Urinary bladder (tissue), 4 donors: ENCODE results near the gene C1R. TPM values are rescaled to one million over a fixed set of nuclear protein-coding genes. Genes with fewer than 3 reads are reported as not detected.
"Not testable (repeated sequence)": the region's sequence is repeated elsewhere in the genome, so short reads cannot be mapped to it uniquely, and the experiment has no call there.

Experiments used
- DNase-seq: peaks from one replicate; pipeline ENCODE4 v3.0.0-alpha.2; 2015; ENCODE audit errors: extremely low spot score
- H3K27ac ChIP-seq: one replicate; pipeline ENCODE4 v1.5.1; 2013; ENCODE audit warnings: low read depth, mild to moderate bottlenecking, moderate library complexity
- H3K36me3 ChIP-seq: one replicate; pipeline ENCODE4 v1.6.1; 2013; ENCODE audit warnings: mild to moderate bottlenecking, moderate library complexity; ENCODE audit not compliant: insufficient read depth
- H3K4me1 ChIP-seq: one replicate; pipeline ENCODE4 v1.6.1; 2013; ENCODE audit warnings: mild to moderate bottlenecking, moderate library complexity; ENCODE audit not compliant: insufficient read depth
- H3K4me3 ChIP-seq: one replicate; pipeline ENCODE4 v1.5.1; 2013; ENCODE audit warnings: low read depth, low read length
- WGBS: extraction: QIAGEN DNeasy Blood & Tissue Kit; methylation state at CpG from one replicate; pipeline ENCODE4 v1.1.7; 2013; 5-methylcytosine and 5-hydroxymethylcytosine counted together
- polyA plus RNA-seq: library from polyadenylated mRNA; stranded (reverse); fragments of 200-250 nt; gene quantifications from one replicate; pipeline ENCODE4 v1.2.3, GENCODE V29; 2013
- small RNA-seq: library from RNA; depleted of rRNA; stranded (forward); fragments of <200 nt; gene quantifications from one replicate; pipeline ENCODE3, GENCODE V24; 2014
- total RNA-seq: library from RNA; depleted of rRNA; stranded (reverse); fragments of >200 nt; gene quantifications from one replicate; pipeline ENCODE4 v1.2.3, GENCODE V29; 2014
- donor health status: healthy with polysubstance abuse.
- donor health status: healthy.

Gene C1R
- total and polyA plus RNA-seq, 2 donors, result 174 to 1,192 TPM

DNA sequence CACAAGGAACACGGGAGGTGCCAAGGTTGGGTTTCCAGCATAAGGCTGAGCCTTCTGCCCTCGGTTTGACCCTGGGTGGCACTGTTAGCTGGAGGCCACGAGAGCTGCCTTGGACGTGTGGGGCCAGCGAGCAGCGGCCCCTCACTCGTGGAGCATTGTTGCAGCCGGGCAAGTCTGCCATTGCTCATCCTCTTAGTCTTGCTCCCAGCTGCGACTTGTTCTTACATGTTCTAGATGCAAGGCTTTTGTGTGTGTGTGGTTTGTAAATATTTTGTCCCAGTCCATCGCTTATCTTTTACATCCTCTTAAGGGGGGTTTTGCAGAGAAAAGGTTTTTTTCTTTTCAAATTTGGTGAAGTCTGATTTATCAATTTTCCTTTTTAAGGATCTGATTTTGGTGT, 52.8 kb downstream of the C1R start:
- no peaks in the 10 kb centered on the region for H3K4me1 ChIP-seq
- H3K36me3 ChIP-seq, result no peaks in the 10 kb centered on the region
- H3K4me3 ChIP-seq, result no peak overlapping the region
- peak; percentile 4 for DNase-seq
- no peak overlapping the region for H3K27ac ChIP-seq
- 65% methylated on average over 10 of the region's 10 CpGs for WGBS

DNA sequence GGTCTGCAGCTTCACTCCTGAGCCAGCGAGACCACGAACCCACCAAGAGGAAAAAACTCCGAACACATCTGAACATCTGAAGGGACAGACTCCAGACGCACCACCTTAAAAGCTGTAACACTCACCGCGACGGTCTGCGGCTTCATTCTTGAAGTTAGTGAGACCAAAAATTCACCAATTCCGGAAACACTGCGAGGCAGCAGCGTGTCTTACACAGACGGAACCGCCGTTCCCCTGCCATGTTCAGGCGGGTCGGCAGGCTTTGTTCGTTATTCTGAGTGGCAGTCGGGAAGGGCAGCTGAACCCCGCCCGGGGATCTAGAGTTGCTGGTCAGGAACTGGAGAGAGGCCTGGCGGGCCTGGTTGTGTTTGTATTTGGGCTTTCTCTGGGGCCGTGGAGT, 53.7 kb downstream of the C1R start:
- DNase-seq, result no peak
- WGBS, result 93% methylated on average over 22 of the region's 22 CpGs
- H3K27ac ChIP-seq, result no peak overlapping the region
- H3K4me1 ChIP-seq, result no peaks in the 10 kb centered on the region
- no peak overlapping the region for H3K4me3 ChIP-seq
- H3K36me3 ChIP-seq, result no peaks in the 10 kb centered on the region

- DNase-seq, H3K27ac ChIP-seq, H3K4me3 ChIP-seq, H3K36me3 ChIP-seq, H3K4me1 ChIP-seq: not testable (repeated sequence)
- whole genome bisulfite sequencing, result 96% methylated on average over 32 of the region's 32 CpGs
Measured at GRCh38 chr12:7037411-7037810, 54.8 kb downstream of the C1R start.

DNA sequence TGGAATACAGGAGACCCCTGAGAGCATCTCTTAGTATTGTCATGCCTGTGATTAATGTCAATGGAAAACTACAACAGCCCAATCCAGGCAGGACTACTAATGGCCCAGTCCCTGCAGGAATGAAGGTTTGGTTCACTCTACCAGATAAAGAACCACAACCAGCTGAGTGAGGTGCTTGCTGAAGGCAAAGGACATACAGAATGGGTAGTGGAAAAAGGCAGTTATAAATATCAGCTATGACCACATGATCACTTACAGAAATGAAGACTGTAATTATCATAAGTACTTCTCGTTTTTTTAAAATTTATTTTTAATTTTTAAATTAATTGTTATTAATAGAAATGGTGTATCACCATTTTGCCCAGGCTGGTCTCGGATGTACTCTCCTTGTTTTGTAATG, 56.8 kb downstream of the C1R start:
- Histone ChIP-seq H3K4me3 (no peak overlapping the region), H3K36me3 (no peaks in the 10 kb centered on the region), H3K4me1 (no peaks in the 10 kb centered on the region), H3K27ac (no peak overlapping the region)
- DNase-seq, result no peak
- WGBS, result 59% methylated on average over 2 of the region's 2 CpGs

GRCh38 chr12:7034464-7034863, 57.8 kb downstream of the C1R start:
- DNase-seq, result no peak
- WGBS, result 92% methylated on average over 1 of the region's 1 CpG
- Histone ChIP-seq H3K27ac (no peak overlapping the region), H3K36me3 (no peaks in the 10 kb centered on the region), H3K4me1 (no peaks in the 10 kb centered on the region), H3K4me3 (no peak overlapping the region)

DNA sequence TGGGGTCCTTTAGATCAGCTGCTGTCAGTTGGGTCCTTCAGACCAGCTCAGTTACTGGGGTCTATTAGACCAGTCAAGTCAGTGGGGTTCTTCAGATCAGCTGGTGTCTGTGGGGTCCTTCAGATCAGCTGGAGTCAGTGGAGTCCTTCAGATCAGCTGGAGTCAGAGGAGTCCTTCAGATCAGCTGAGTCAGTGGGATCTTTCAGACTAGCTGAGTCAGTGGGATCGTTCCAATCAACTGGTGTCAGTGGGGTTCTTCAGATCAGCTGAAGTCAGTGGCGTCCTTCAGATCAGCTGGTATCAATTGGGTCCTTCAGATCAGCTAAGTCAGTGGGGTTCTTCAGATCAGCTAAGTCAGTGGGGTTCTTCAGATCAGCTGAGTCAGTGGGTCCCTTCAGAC, 59.3 kb downstream of the C1R start:
- no peaks in the 10 kb centered on the region for H3K4me1 ChIP-seq
- no peaks in the 10 kb centered on the region for H3K36me3 ChIP-seq
- no peak overlapping the region for H3K4me3 ChIP-seq
- no peak for DNase-seq
- no peak overlapping the region for H3K27ac ChIP-seq
- WGBS, result 90% methylated on average over 2 of the region's 2 CpGs

DNA sequence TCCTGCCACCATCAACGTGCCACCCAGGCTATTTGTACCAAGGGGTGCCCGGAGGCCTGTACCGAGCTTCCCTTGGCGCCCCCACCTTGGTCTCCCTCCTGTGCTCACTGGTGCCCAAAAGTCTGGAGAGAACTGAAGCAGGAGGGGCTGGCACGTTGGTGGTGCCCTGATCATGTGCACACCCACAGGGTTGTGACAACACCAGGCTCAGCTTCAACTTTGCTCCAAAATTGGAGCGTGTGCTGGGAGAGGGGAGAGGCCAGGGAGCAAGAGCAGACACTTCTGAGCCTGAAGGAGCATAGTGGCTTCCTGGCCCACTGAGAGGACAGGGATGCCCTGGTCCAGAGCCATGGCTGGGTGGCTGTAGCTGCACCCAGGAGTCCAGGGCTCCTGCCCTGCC, 60.9 kb downstream of the C1R start:
- WGBS, result 81% methylated on average over 6 of the region's 6 CpGs
- H3K4me3 ChIP-seq, result no peak overlapping the region

More for the DNA sequence above, 60.9 kb downstream of the C1R start:
- Histone ChIP-seq H3K4me1 (no peaks in the 10 kb centered on the region), H3K27ac (no peak overlapping the region), H3K36me3 (no peaks in the 10 kb centered on the region)
- no peak for DNase-seq

Small RNAs within 50 kb of the gene (small RNA-seq; reads per million reads assigned to genes)
- not detected for gene AC006512.1
- gene RNU6-485P, result not detected

Other genes starting within 250 kb of the C1R start
- gene CDCA3, start 241.2 kb downstream of the C1R start, total RNA-seq, result 12.3 TPM
- gene CDCA3, start 241.2 kb downstream of the C1R start, polyA plus RNA-seq, result 1.0 TPM
- gene USP5, start 240.3 kb downstream of the C1R start, total RNA-seq, result 29.0 TPM
- gene USP5, start 240.3 kb downstream of the C1R start, polyA plus RNA-seq, result 60.1 TPM
- gene TPI1, start 224.9 kb downstream of the C1R start, total RNA-seq, result 331 TPM
- 708 TPM for gene TPI1, start 224.9 kb downstream of the C1R start, polyA plus RNA-seq
- 3.2 TPM for gene SPSB2, start 219.1 kb downstream of the C1R start, total RNA-seq
- 12.3 TPM for gene SPSB2, start 219.1 kb downstream of the C1R start, polyA plus RNA-seq
- 9.2 TPM for gene LRRC23, start 187.6 kb downstream of the C1R start, total RNA-seq
- gene LRRC23, start 187.6 kb downstream of the C1R start, polyA plus RNA-seq, result 9.4 TPM
- 9.7 TPM for gene ENO2, start 177.9 kb downstream of the C1R start, total RNA-seq
- 68.4 TPM for gene ENO2, start 177.9 kb downstream of the C1R start, polyA plus RNA-seq
- 18.2 TPM for gene ATN1, start 164.5 kb downstream of the C1R start, total RNA-seq
- gene ATN1, start 164.5 kb downstream of the C1R start, polyA plus RNA-seq, result 151 TPM
- not detected for gene RNU7-1, start 148.6 kb downstream of the C1R start, total RNA-seq
- not detected for gene RNU7-1, start 148.6 kb downstream of the C1R start, polyA plus RNA-seq
- 182 TPM for gene C12orf57, start 148.4 kb downstream of the C1R start, total RNA-seq
- 566 TPM for gene C12orf57, start 148.4 kb downstream of the C1R start, polyA plus RNA-seq
- gene PTPN6, start 141.1 kb downstream of the C1R start, total RNA-seq, result 6.1 TPM
- 17.2 TPM for gene PTPN6, start 141.1 kb downstream of the C1R start, polyA plus RNA-seq
- 94.9 TPM for gene PHB2, start 121.8 kb downstream of the C1R start, total RNA-seq
- gene PHB2, start 121.8 kb downstream of the C1R start, polyA plus RNA-seq, result 192 TPM
- 25.4 TPM for gene EMG1, start 121.5 kb downstream of the C1R start, total RNA-seq
- 25.9 TPM for gene EMG1, start 121.5 kb downstream of the C1R start, polyA plus RNA-seq
- 20.7 TPM for gene LPCAT3, start 74.0 kb downstream of the C1R start, total RNA-seq
- 48.1 TPM for gene LPCAT3, start 74.0 kb downstream of the C1R start, polyA plus RNA-seq
- 196 TPM for gene C1S, start 31.7 kb downstream of the C1R start, total RNA-seq
- 918 TPM for gene C1S, start 31.7 kb downstream of the C1R start, polyA plus RNA-seq
- gene C1RL, start 16.8 kb upstream of the C1R start, total RNA-seq, result 20.6 TPM
- gene C1RL, start 16.8 kb upstream of the C1R start, polyA plus RNA-seq, result 92.2 TPM
- gene RBP5, start 36.4 kb upstream of the C1R start, total RNA-seq, result 2.6 TPM
- 5.9 TPM for gene RBP5, start 36.4 kb upstream of the C1R start, polyA plus RNA-seq
- 16.7 TPM for gene CLSTN3, start 37.9 kb upstream of the C1R start, total RNA-seq
- gene CLSTN3, start 37.9 kb upstream of the C1R start, polyA plus RNA-seq, result 20.9 TPM
- 27.7 TPM for gene PEX5, start 97.2 kb upstream of the C1R start, total RNA-seq
- gene PEX5, start 97.2 kb upstream of the C1R start, polyA plus RNA-seq, result 42.1 TPM
- gene ACSM4, start 211.6 kb upstream of the C1R start, total RNA-seq, result not detected
- not detected for gene ACSM4, start 211.6 kb upstream of the C1R start, polyA plus RNA-seq